Endodermal cell (in vitro differentiated cells): Measurements from ENCODE around the gene PAX8. TPM values are rescaled to one million over a fixed set of nuclear protein-coding genes. Genes with fewer than 3 reads are reported as not detected.

Experiments used
- DNase-seq: peaks from one replicate; pipeline ENCODE4 v3.0.0-alpha.2; 2017
- H3K27ac ChIP-seq: 2 replicates; pipeline ENCODE4 v1.5.1; 2013; ENCODE audit warnings: mild to moderate bottlenecking, low read depth, low read length, moderate library complexity
- H3K27me3 ChIP-seq: 2 replicates; pipeline ENCODE4 v1.6.1; 2013; ENCODE audit warnings: mild to moderate bottlenecking, low read length, moderate library complexity; ENCODE audit not compliant: insufficient read depth, control insufficient read depth, poor library complexity, severe bottlenecking
- H3K36me3 ChIP-seq: 2 replicates; pipeline ENCODE4 v1.7.0; 2013; ENCODE audit warnings: mild to moderate bottlenecking, low read length, moderate library complexity; ENCODE audit not compliant: control insufficient read depth, insufficient read depth
- H3K4me1 ChIP-seq: one replicate; pipeline ENCODE4 v1.7.0; 2013; ENCODE audit warnings: low read length; ENCODE audit not compliant: control insufficient read depth, insufficient read depth
- H3K4me3 ChIP-seq: 2 replicates; pipeline ENCODE4 v1.5.1; 2013; ENCODE audit warnings: mild to moderate bottlenecking, low read length, moderate library complexity
- H3K9ac ChIP-seq: 2 replicates; pipeline ENCODE4 v1.6.1; 2013; ENCODE audit warnings: mild to moderate bottlenecking, low read length, moderate library complexity; ENCODE audit not compliant: poor library complexity, severe bottlenecking; ENCODE audit errors: extremely low read depth
- H3K9me3 ChIP-seq: 2 replicates; pipeline ENCODE4 v1.6.1; 2013; ENCODE audit warnings: mild to moderate bottlenecking, low read length, moderate library complexity; ENCODE audit not compliant: control insufficient read depth
- H3K27ac Mint-ChIP-seq: 2 replicates; pipeline ENCODE4 v1.8.0; 2020; ENCODE audit warnings: mixed read lengths
- H3K27me3 Mint-ChIP-seq: 2 replicates; pipeline ENCODE4 v1.8.0; 2021; ENCODE audit warnings: mild to moderate bottlenecking, mixed read lengths; ENCODE audit not compliant: insufficient read depth
- H3K36me3 Mint-ChIP-seq: 2 replicates; pipeline ENCODE4 v1.8.0; 2020; ENCODE audit warnings: low read depth, mixed read lengths
- H3K4me1 Mint-ChIP-seq: 2 replicates; pipeline ENCODE4 v1.8.0; 2020; ENCODE audit warnings: mixed read lengths
- H3K4me3 Mint-ChIP-seq: 2 replicates; pipeline ENCODE4 v1.8.0; 2020; ENCODE audit warnings: mild to moderate bottlenecking, moderate library complexity, mixed read lengths
- H3K9me3 Mint-ChIP-seq: 2 replicates; pipeline ENCODE4 v1.8.0; 2020; ENCODE audit warnings: mild to moderate bottlenecking, mixed read lengths
- CTCF ChIP-seq: fragments of 200-600 bp; sonication (generic); conservative IDR thresholded peaks from 2 replicates; pipeline ENCODE4 v1.5.0; 2021; ENCODE audit warnings: antibody characterized with exemption, mild to moderate bottlenecking
- WGBS, 2 experiments: methylation state at CpG; one replicate each; pipeline versions ENCODE4 v1.1.5 to v1.1.7; 2013; ENCODE audit warnings: missing lambda C conversion rate in 2 of 2, mixed read lengths in 1 of 2; ENCODE audit not compliant: insufficient coverage in 1 of 2, insufficient read length in 1 of 2; 5-methylcytosine and 5-hydroxymethylcytosine counted together
- total RNA-seq, 2 donors: library from RNA; stranded (reverse); fragmentation: NEBNext Ultra II Directional in 1 of 2; extraction: Animal tissue kit (Norgen Biotek cat#: 25700) in 1 of 2; gene quantifications; 2 replicates in 1 of 2; 3 replicates in 1 of 2; pipeline ENCODE4 v1.2.1, GENCODE V29; 2021

PAX8 gene
- total RNA-seq, 2 donors from 2014 or later: 0.09 to 0.11 TPM

GRCh38 chr2:113211226-113212105 is 67.3 kb downstream of the PAX8 start:
- WGBS, 2 experiments: 85 to 88% methylated on average over 5 to 12 of the region's 13 CpGs
- no peaks in the 10 kb centered on the region for H3K9me3 Mint-ChIP-seq
- Histone ChIP-seq H3K27ac (no peak overlapping the region), H3K4me1 (no peaks in the 10 kb centered on the region), H3K9me3 (no peaks in the 10 kb centered on the region), H3K27me3 (peaks cover 7% of the 10 kb centered on the region), H3K4me3 (no peak overlapping the region), H3K9ac (no peak overlapping the region), H3K36me3 (no peaks in the 10 kb centered on the region)
- no peak overlapping the region for H3K4me3 Mint-ChIP-seq
- no peak for TF ChIP-seq CTCF
- no peak for DNase-seq
- no peaks in the 10 kb centered on the region for H3K36me3 Mint-ChIP-seq
- peaks cover 5% of the 10 kb centered on the region for H3K4me1 Mint-ChIP-seq
- H3K27ac Mint-ChIP-seq: no peak overlapping the region
- peaks cover 1% of the 10 kb centered on the region for H3K27me3 Mint-ChIP-seq

GRCh38 chr2:113209646-113210171 is 69.0 kb downstream of the PAX8 start:
- no peak for DNase-seq
- TF ChIP-seq CTCF: no peak
- no peaks in the 10 kb centered on the region for H3K4me1 ChIP-seq
- Mint-ChIP-seq H3K4me3 (no peak overlapping the region), H3K27ac (no peak overlapping the region), H3K27me3 (peaks cover 5% of the 10 kb centered on the region), H3K9me3 (no peaks in the 10 kb centered on the region), H3K36me3 (no peaks in the 10 kb centered on the region), H3K4me1 (peaks cover 5% of the 10 kb centered on the region)
- no peaks in the 10 kb centered on the region for H3K36me3 ChIP-seq
- no peak overlapping the region for H3K9ac ChIP-seq
- H3K4me3 ChIP-seq: no peak overlapping the region
- peaks cover 7% of the 10 kb centered on the region for H3K27me3 ChIP-seq
- WGBS, 2 experiments: 57 to 86% methylated on average over 2 to 14 of the region's 15 CpGs
- H3K27ac ChIP-seq: no peak overlapping the region
- H3K9me3 ChIP-seq: no peaks in the 10 kb centered on the region

- no peak overlapping the region for H3K9ac ChIP-seq
- H3K9me3 Mint-ChIP-seq: no peaks in the 10 kb centered on the region
- no peaks in the 10 kb centered on the region for H3K4me1 ChIP-seq
- DNase-seq: no peak
- peaks cover 5% of the 10 kb centered on the region for H3K27me3 Mint-ChIP-seq
- no peak for TF ChIP-seq CTCF
- no peak overlapping the region for H3K27ac ChIP-seq
- H3K36me3 Mint-ChIP-seq: no peaks in the 10 kb centered on the region
- H3K36me3 ChIP-seq: no peaks in the 10 kb centered on the region
- H3K4me3 ChIP-seq: no peak overlapping the region
- WGBS, 2 experiments: 73 to 80% methylated on average over 5 to 8 of the region's 8 CpGs
- H3K4me1 Mint-ChIP-seq: peaks cover 10% of the 10 kb centered on the region
- no peak overlapping the region for H3K4me3 Mint-ChIP-seq
- no peak overlapping the region for H3K27ac Mint-ChIP-seq
- no peaks in the 10 kb centered on the region for H3K9me3 ChIP-seq
- H3K27me3 ChIP-seq: peaks cover 7% of the 10 kb centered on the region
Observed at GRCh38 chr2:113209011-113209645, 69.6 kb downstream of the PAX8 start.
